ENCODE measurements around the gene ARHGAP19. TPM values are rescaled to one million over a fixed set of nuclear protein-coding genes. Genes with fewer than 3 reads are reported as not detected.

The ARHGAP19 gene
- total and polyA plus RNA-seq, 2 of the 8 experiments (the other 6 are each of a cell fraction or from before 2014, with no cell fraction given) = 13.3 to 32.1 TPM

GRCh38 chr10:97323501-97323900 is 31.1 kb upstream of the ARHGAP19 start:
- Histone ChIP-seq H4K20me1 (replicated peaks in 1 of 2; ENCODE audit: control insufficient read depth in 1 of 2, insufficient read depth in 2 of 2, low read length in 2 of 2) (no peaks in the 10 kb centered on the region), H4K5ac (ENCODE audit: insufficient read length, low read depth, low read length) (no peak overlapping the region), H3K27ac (ENCODE audit: low read depth, low read length) (no peak overlapping the region), H3K4me1 (replicated peaks in 1 of 4; ENCODE audit: control insufficient read depth in 3 of 4, insufficient read depth in 4 of 4, low read length in 3 of 4) (peaks cover 0 to 21% (median 13%) of the 10 kb centered on the region in 4 experiments; a peak in 6 of 7 replicates), H3K79me1 (ENCODE audit: low read depth, low read length) (0 out of 2 replicates have a peak, but pooled peaks cover 2% of the 10 kb centered on the region), H3K4ac (replicated peaks; ENCODE audit: insufficient read length, low read depth, low read length) (no peak overlapping the region), H2AFZ (ENCODE audit: low read length) (no peak overlapping the region), H3K18ac (ENCODE audit: extremely low read depth, low read length) (no peak overlapping the region), H3K23ac (ENCODE audit: insufficient read length) (no peak overlapping the region), H3K79me2 (ENCODE audit: control insufficient read depth in 1 of 2, insufficient read depth in 2 of 2, low read length in 2 of 2) (peaks cover 0 to under 1% of the 10 kb centered on the region in 2 experiments; a peak in 1 of 4 replicates), H3K27me3 (replicated peaks in 1 of 4; ENCODE audit: control insufficient read depth in 3 of 4, extremely low read depth in 1 of 4, insufficient read depth in 3 of 4, low read length in 3 of 4) (peaks cover 6 to 23% (median 20%) of the 10 kb centered on the region in 4 experiments), H2BK12ac (ENCODE audit: low read depth, low read length) (no peak overlapping the region), H3K9me3 (ENCODE audit: insufficient read depth in 2 of 2, low read depth in 1 of 2, low read length in 1 of 2) (no peaks in the 10 kb centered on the region), H3K4me2 (ENCODE audit: insufficient read depth in 1 of 2, low read depth in 2 of 2, low read length in 2 of 2) (no peak overlapping the region), H2BK5ac (ENCODE audit: low read depth, low read length) (no peak overlapping the region), H3K36me3 (ENCODE audit: control insufficient read depth in 2 of 4, insufficient read depth in 4 of 4, low read length in 3 of 4) (peaks cover 0 to 6% (median 0%) of the 10 kb centered on the region in 4 experiments; a peak in 2 of 8 replicates), H4K91ac (replicated peaks; ENCODE audit: insufficient read length, low read length) (no peak overlapping the region), H3K23me2 (ENCODE audit: low read depth, low read length) (peaks cover 18% of the 10 kb centered on the region), H4K8ac (ENCODE audit: extremely low read depth, insufficient read depth, low read length) (no peak overlapping the region), H3K14ac (ENCODE audit: insufficient read length) (no peak overlapping the region), H3K56ac (replicated peaks; ENCODE audit: insufficient read length, low read depth, low read length) (no peak overlapping the region), H2BK20ac (ENCODE audit: low read length) (no peak overlapping the region), H2AK5ac (ENCODE audit: low read depth, low read length) (no peak overlapping the region), H2BK15ac (ENCODE audit: low read length) (no peak overlapping the region), H3K9ac (replicated peaks in 1 of 4; ENCODE audit: extremely low read depth in 1 of 4, low read depth in 3 of 4, low read length in 3 of 4) (no peak overlapping the region), H3K4me3 (ENCODE audit: extremely low read depth in 1 of 4, insufficient read depth in 2 of 4, low read depth in 3 of 4, low read length in 4 of 4) (no peak overlapping the region), H2BK120ac (replicated peaks; ENCODE audit: low read depth, low read length) (no peak overlapping the region)
- FAIRE-seq (no peak), DNase-seq (ENCODE audit: low read depth in 1 of 2, low spot score in 2 of 2) (no peak)
- WGBS, 2 experiments (ENCODE audit: extremely low coverage in 1 of 2, insufficient coverage in 1 of 2, insufficient read length in 1 of 2, insufficient replicate concordance in 2 of 2, low coverage in 1 of 2, low lambda C conversion rate in 2 of 2, missing lambda C conversion rate in 1 of 2) = 72% methylated on average over 4 of the region's 4 CpGs; no CpG with 5 or more reads in 1 of the 2 experiments
- ChIA-PET POLR2A (ENCODE audit: partially characterized antibody) (interaction anchor here (1.4 to 5.5 kb wide), 2 partner anchors 10 to 21 kb away, joined by 3 to 75 read pairs; partner anchors contain the start of gene FRAT2), CTCF (ENCODE audit: partially characterized antibody) (interaction anchor here (0.9 to 1.2 kb wide), 2 partner anchors 8 to 9 kb away, joined by 3 to 4 read pairs; no protein-coding TSS in a partner anchor)
- TF ChIP-seq ATF3 (IDR thresholded peaks at IDR 0.05; ENCODE audit: insufficient read depth, low read depth, low read length) (no peak), EZH2 (IDR thresholded peaks at IDR 0.05; ENCODE audit: low read depth, low read length, severe bottlenecking) (no peak), YY1 (IDR thresholded peaks at IDR 0.05; ENCODE audit: low read depth, low read length) (no peak), JUND (IDR thresholded peaks at IDR 0.05; ENCODE audit: low read length) (no peak), CEBPB (IDR thresholded peaks at IDR 0.05; ENCODE audit: low read depth, low read length) (no peak), CTBP2 (IDR thresholded peaks at IDR 0.05; ENCODE audit: borderline replicate concordance, insufficient read depth, insufficient read length, low read length) (no peak), BCL11A (IDR thresholded peaks at IDR 0.05; ENCODE audit: low read depth in 2 of 2, low read length in 2 of 2) (no peak), ASH2L (IDR thresholded peaks at IDR 0.05; ENCODE audit: low read length) (no peak), E2F6 (IDR thresholded peaks at IDR 0.05) (no peak), GABPA (IDR thresholded peaks at IDR 0.05; ENCODE audit: borderline replicate concordance, insufficient read depth, low read length) (no peak), CBX5 (IDR thresholded peaks at IDR 0.05; ENCODE audit: low read depth, low read length) (no peak)
